Hippocampal formation (tissue), 2 donors: ENCODE data around the gene SEMA6A.
A peak's percentile ranks its signal among the peaks of the same experiment; 100 is the strongest.

Source experiments
- DNase-seq, 2 donors: peaks; one replicate each; lab custom pipeline; 2025; lab: John Stamatoyannopoulos, UW

SEMA6A gene

DNA sequence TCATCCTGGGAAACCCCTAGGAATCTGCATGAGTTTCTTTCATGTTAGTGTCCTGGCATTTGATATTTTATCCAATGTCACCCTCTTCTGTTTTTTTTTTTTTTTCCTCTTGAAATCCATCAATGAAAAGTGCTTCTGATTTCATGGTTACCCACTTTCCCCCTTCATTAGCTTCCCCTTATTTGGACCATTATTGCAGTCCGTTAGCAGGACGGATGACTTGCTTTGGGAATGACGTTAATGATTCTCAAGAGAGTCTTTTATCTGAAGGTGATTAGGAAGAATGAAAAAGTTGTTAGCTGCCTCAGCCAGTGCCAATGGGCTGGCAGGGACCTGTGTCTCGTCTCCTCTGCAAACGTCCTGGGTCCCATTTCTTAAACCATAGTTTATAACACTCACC lies 134.7 kb downstream of the SEMA6A start:
- DNase-seq = no peak

DNA sequence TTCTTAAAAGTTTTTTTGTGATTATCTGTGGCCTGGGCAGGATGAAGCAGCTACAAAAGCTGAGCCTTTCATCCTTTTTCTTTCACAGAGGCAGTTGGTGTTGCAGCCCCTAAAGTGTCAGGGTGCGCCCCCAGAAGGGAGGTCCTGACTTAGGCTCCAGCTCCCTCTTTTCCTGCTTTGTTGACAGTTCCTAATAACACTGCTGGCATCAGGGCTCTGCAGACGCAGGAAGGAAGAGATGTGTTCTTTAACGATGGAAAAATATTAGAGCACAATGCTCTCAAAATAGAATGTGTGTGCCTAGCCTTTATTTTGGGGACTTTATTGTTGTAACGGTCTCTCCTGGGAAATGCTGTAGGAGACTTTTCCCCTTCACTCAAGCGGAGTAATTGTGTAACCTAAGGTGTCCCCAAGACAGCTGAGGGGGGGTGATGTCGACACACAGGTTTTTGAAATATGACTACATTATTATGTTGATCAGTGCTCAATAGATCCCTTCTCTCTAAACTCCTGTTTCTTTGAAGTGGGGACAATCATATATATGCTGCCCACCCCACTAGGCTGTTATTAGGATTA lies 135.6 kb downstream of the SEMA6A start:
- no peak for DNase-seq

GRCh38 chr5:116437922-116438578 lies 136.6 kb downstream of the SEMA6A start:
- peak in 1 of 2 donors; percentile 82 for DNase-seq

DNA sequence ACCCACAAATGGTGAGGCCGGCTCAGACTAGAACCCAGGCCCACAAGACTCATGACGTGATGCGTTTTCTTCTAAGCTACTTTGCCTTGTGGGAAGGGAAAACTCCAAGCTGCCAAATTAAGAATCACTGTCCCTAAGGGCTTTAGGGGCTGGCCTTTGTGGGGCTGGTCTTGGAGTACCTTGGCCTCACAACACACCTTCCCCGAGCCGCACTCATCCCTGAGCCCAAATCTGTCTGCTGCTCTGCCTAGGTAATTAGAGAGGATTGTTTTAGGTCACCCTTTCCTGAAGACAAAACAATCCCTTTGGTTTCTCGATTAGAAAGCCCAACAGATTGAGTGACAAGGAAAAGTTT lies 137.3 kb downstream of the SEMA6A start:
- DNase-seq = no peak

DNA sequence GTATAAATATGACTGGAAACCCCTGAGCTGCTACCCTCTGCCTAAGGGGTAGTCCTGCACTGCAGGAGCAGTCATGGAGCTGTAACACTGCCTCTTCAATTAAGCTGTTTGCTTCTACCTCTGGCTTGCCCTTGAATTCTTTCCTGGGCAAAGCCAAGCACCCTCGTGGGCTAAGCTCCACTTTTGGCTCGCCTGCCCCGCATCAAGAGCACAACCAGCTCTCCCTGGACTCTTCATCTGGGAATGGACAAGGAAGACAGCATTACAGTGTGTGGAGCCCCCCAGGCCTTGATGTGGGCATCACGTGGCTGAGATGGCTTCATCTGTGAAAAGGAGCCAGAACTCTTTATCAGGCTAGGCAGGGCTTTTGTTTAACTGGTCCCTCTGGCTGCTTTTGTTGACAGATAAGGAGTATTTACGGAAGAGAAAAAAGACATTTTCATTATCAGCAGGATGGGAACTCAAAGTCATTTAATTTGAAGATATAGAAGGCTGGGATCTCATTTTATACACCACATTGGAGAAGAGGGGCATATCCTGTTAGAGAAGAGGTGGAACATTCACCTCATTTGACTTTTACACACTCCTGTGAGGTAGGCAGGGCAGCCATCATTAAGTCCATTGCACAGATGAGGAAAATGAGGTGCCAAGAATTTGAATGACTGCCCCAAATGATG lies 137.8 kb downstream of the SEMA6A start:
- DNase-seq = no peak

- peak in 1 of 2 donors; percentile 49 for DNase-seq
These were observed 145.7 kb downstream of the SEMA6A start for GRCh38 chr5:116428966-116429365.

- DNase-seq = no peak
These were observed 146.2 kb downstream of the SEMA6A start for GRCh38 chr5:116428413-116428812.

GRCh38 chr5:116424951-116425350 lies 149.7 kb downstream of the SEMA6A start:
- no peak for DNase-seq

DNA sequence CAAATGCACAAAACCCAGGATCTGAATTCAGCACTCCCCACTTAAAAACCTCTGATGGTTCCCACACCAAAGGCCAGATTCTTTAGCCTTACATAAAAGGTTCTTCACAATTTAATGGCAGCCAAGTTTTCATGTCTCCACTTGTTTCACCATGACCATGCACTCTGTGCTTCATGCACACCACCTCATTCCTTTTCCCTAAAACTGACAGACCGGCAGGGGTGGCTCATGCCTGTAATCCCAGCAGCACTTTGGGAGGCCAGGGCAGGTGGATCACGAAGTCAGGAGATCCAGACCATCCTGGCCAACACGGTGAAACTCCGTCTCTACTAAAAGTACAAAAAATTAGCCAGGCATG lies 150.4 kb downstream of the SEMA6A start:
- no peak for DNase-seq

GRCh38 chr5:116423587-116424257 lies 150.9 kb downstream of the SEMA6A start:
- no peak for DNase-seq

- DNase-seq = no peak
These were observed 151.5 kb downstream of the SEMA6A start for GRCh38 chr5:116423141-116423540.

- no peak for DNase-seq
These were observed 153.5 kb downstream of the SEMA6A start for GRCh38 chr5:116421080-116421629.

DNA sequence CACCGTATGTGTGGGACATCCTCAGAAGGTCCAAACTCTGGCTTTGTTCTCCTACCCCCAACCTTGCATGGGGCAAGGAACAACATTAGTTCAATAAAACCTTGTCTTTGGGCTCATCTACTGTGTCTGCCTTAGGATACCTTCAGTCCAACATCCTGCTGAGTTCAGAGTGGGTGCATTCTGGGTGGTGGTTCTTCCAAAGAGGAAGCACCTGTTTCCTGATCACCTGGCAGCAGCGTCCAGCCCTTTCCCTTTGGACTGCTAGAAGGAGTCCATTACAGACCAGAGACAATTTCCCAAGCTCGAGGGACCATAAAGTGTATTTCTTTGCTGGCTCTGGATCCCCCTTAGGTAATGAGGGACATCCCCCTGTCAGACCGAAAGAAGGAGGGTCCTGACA lies 154.1 kb downstream of the SEMA6A start:
- no peak for DNase-seq

GRCh38 chr5:116419258-116419657 lies 155.4 kb downstream of the SEMA6A start:
- DNase-seq = no peak

GRCh38 chr5:116418774-116419173 lies 155.8 kb downstream of the SEMA6A start:
- no peak for DNase-seq

DNA sequence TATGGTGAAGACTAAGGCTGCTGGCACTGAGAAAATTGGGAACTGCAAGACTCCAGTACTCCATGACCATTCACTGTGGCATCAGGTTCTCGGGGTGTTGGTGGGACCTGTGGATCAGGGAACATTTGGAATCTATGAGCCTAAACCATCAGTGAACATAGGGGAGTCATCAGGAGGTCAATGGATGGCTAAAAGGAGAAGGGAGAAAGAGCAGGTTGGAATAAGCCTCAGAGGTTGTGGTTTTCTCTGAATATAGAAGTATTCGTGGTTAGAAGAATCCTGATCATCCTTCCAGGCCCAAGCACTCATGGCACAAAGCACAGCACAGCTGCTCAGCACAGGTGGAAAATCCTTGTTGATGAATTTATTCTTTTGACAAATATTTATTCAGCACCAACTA lies 156.6 kb downstream of the SEMA6A start:
- DNase-seq = no peak

DNA sequence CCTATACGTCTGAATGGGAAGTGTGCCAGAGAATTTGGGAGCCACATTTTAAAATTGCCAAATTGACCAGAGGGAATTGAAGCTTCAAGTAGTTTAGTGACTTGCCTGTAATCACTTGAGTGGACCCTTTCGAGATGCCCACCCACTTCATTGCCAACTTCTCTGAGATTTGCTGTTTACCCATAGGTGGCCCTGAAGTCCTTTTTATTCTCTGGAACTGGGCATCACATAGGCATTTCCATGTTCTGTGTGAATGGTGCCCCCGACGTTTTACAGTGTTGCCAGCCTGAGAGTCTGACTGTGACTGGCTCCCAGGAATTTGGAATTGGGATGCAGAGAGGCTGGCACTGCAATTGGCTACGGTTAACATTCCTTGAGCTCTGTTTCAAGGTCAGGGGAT lies 158.6 kb downstream of the SEMA6A start:
- no peak for DNase-seq

- DNase-seq = no peak
These were observed 159.4 kb downstream of the SEMA6A start for GRCh38 chr5:116415182-116415581.

GRCh38 chr5:116411101-116411571 lies 163.5 kb downstream of the SEMA6A start:
- peak; percentile 17 to 50 for DNase-seq

GRCh38 chr5:116410336-116410890 lies 164.2 kb downstream of the SEMA6A start:
- DNase-seq = no peak

GRCh38 chr5:116409591-116410296 lies 164.9 kb downstream of the SEMA6A start:
- no peak for DNase-seq
